SU-DHL-6 (cell line): ENCODE results near the gene LRRC43.

Experiments used
- H2AFZ ChIP-seq: fragments of 200-600 bp; sonication (generic); 2 replicates; pipeline ENCODE4 v1.6.1; 2014; ENCODE audit warnings: low read depth, mild to moderate bottlenecking, moderate library complexity, mixed read lengths, antibody characterized with exemption, low read length; ENCODE audit not compliant: severe bottlenecking
- H3F3A ChIP-seq: fragments of 200-600 bp; shearing (Covaris generic); 2 replicates; pipeline ENCODE4 v1.6.0; 2016; ENCODE audit warnings: antibody characterized with exemption, mild to moderate bottlenecking; ENCODE audit not compliant: insufficient read depth
- H3K27ac ChIP-seq: fragments of 200-600 bp; sonication (generic); 2 replicates; pipeline ENCODE4 v1.5.1; 2016; ENCODE audit warnings: low read depth, mild to moderate bottlenecking, low read length, moderate library complexity, mixed read lengths
- H3K27me3 ChIP-seq: fragments of 200-600 bp; sonication (generic), shearing (Covaris generic); 2 replicates; pipeline ENCODE4 v1.6.0; 2014; ENCODE audit warnings: mild to moderate bottlenecking, low read length
- H3K36me3 ChIP-seq: fragments of 200-600 bp; sonication (generic); 2 replicates; pipeline ENCODE4 v1.6.1; 2014; ENCODE audit warnings: mild to moderate bottlenecking, low read length, mixed read lengths
- H3K4me2 ChIP-seq: fragments of 300-600, 200-600 bp; shearing (Covaris generic), sonication (generic); 2 replicates; pipeline ENCODE4 v1.6.0; 2014; ENCODE audit warnings: low read length, low read depth, mild to moderate bottlenecking; ENCODE audit not compliant: poor library complexity, severe bottlenecking
- H3K4me3 ChIP-seq: fragments of 200-600 bp; sonication (generic); 2 replicates; pipeline ENCODE4 v1.5.1; 2014; ENCODE audit warnings: antibody characterized with exemption, low read length, mild to moderate bottlenecking, mixed read lengths; ENCODE audit not compliant: insufficient read depth, poor library complexity, severe bottlenecking
- H3K79me2 ChIP-seq: fragments of 200-600 bp; sonication (generic); 2 replicates; pipeline ENCODE4 v1.6.1; 2014; ENCODE audit warnings: mild to moderate bottlenecking, low read length, moderate library complexity; ENCODE audit not compliant: insufficient read depth
- H3K9ac ChIP-seq: fragments of 200-600 bp; sonication (generic); 2 replicates; pipeline ENCODE4 v1.7.0; 2014; ENCODE audit warnings: mild to moderate bottlenecking, low read length
- H3K9me2 ChIP-seq: fragments of 200-600 bp; sonication (generic); replicated peaks from 2 replicates; pipeline ENCODE4 v1.6.1; 2014; ENCODE audit warnings: low read length; ENCODE audit not compliant: insufficient read depth
- H3K9me3 ChIP-seq: fragments of 200-600 bp; sonication (generic); 2 replicates; pipeline ENCODE4 v1.6.1; 2014; ENCODE audit warnings: low read length, mixed read lengths; ENCODE audit not compliant: insufficient read depth
- H4K20me1 ChIP-seq: fragments of 200-600 bp; sonication (generic); 2 replicates; pipeline ENCODE4 v1.6.1; 2014; ENCODE audit warnings: low read depth, mild to moderate bottlenecking, antibody characterized with exemption, low read length, moderate library complexity, mixed read lengths
- CTCF ChIP-seq: fragments of 200-600 bp; sonication (generic); IDR thresholded peaks from one replicate; pipeline ENCODE4 v1.5.1; 2017; ENCODE audit warnings: antibody characterized with exemption, mild to moderate bottlenecking, low read length, moderate library complexity; ENCODE audit not compliant: insufficient read depth, poor library complexity, severe bottlenecking
- EZH2phosphoT487 ChIP-seq: fragments of 200-600 bp; sonication (generic), shearing (Covaris generic); conservative IDR thresholded peaks from 2 replicates; pipeline ENCODE4 v1.6.1; 2018; ENCODE audit warnings: mild to moderate bottlenecking, antibody characterized with exemption, low read length, moderate library complexity, mixed read lengths

Gene LRRC43

DNA sequence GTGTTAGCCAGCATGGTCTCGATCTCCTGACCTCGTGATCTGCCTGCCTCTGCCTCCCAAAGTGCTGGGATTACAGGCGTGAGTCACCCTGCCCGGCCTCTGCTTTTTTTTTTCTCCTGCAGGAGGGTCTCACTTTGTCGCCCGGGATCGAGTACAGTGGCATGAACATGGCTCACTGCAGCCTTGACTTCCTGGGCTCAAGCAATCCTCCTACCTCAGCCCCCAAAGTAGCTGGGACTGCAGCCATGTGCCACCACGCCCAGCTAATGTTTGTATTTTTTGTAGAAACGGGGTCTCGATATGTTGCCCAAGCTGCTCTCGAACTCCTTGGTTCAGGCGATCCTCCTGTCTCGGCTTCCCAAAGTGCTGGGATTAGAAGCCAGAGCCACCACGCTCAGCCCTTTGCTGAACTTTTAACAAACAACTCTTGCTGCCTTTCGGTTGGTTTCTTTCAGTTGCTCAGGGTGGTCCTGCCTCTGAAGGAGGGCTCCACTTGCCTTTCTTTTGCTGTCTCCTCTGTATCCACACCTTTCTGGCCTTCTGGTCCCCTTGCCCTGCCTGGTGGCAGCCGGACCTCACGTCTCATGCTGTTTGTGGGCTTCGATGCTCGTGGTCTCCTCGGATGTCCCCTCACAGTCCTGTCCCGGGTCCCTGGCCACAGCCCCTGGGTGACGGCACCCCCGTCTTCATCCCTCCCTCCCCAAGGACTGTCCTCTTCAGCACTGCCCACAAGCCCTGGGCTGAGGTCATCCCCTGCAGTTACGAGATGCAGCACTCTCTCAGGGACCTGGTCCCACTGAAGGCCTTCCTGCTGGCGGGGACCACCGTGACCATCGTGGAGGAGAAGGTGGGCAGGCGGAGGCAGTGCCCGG, 16.8 kb downstream of the LRRC43 start:
- Histone ChIP-seq H3K9ac (no peak overlapping the region), H3K4me2 (no peak overlapping the region), H3K9me3 (no peaks in the 10 kb centered on the region), H4K20me1 (no peaks in the 10 kb centered on the region), H3K27ac (no peak overlapping the region), H3K36me3 (no peaks in the 10 kb centered on the region), H3K27me3 (no peaks in the 10 kb centered on the region), H3F3A (no peaks in the 10 kb centered on the region; the same call in 1 of the 2 replicates), H3K4me3 (no peak overlapping the region), H3K9me2 (no peaks in the 10 kb centered on the region), H3K79me2 (no peaks in the 10 kb centered on the region), H2AFZ (no peak overlapping the region)
- TF ChIP-seq CTCF (no peak), EZH2phosphoT487 (no peak)

DNA sequence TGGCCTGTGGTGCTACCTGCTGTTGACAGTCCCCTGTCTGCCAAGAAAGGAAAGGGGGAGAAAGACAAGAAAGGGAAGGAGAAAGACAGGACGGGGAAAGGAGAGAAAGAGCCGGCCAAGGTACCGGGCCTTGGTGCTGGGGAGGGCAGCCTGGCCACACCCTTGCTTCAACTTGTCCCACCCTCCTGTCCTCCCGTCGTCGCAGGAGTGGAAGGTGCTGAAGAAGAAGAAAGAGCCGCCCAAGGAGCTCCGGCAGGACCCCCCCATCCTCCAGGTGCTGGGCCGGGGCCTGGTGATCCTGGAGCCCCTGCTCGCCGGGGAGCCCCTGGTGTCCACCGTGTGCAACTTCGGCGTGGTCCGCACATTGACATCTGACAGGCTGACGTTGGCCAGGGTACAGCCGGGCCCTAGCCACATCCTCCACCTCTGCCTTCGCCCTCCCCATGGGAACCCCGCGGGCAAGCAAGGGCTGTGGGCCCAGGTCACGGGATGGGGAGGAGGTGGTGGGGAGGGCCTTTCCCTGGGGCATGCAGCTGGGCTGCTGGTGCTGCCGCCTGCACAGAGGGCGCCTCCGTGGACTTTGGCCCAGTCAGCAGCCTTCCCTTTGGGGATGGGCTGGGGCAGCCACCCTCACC, 17.7 kb downstream of the LRRC43 start:
- H3K79me2 ChIP-seq, result no peaks in the 10 kb centered on the region
- no peaks in the 10 kb centered on the region for H3K27me3 ChIP-seq
- H3K9me2 ChIP-seq, result no peaks in the 10 kb centered on the region
- no peak overlapping the region for H3K9ac ChIP-seq
- no peak overlapping the region for H3K4me3 ChIP-seq
- no peak overlapping the region for H3K27ac ChIP-seq
- no peak for TF ChIP-seq CTCF
- TF ChIP-seq EZH2phosphoT487, result no peak
- H3K36me3 ChIP-seq, result no peaks in the 10 kb centered on the region
- no peaks in the 10 kb centered on the region for H3K9me3 ChIP-seq
- H4K20me1 ChIP-seq, result no peaks in the 10 kb centered on the region
- no peak overlapping the region for H2AFZ ChIP-seq
- no peak overlapping the region for H3K4me2 ChIP-seq
- no peaks in the 10 kb centered on the region; the same call in 1 of the 2 replicates for H3F3A ChIP-seq

- H3K9me2 ChIP-seq, result no peaks in the 10 kb centered on the region
- H2AFZ ChIP-seq, result no peak overlapping the region
- H3K27me3 ChIP-seq, result no peaks in the 10 kb centered on the region
- no peaks in the 10 kb centered on the region; the same call in 1 of the 2 replicates for H3F3A ChIP-seq
- no peak overlapping the region for H3K9ac ChIP-seq
- H3K4me3 ChIP-seq, result no peak overlapping the region
- TF ChIP-seq EZH2phosphoT487, result no peak
- no peak for TF ChIP-seq CTCF
- no peaks in the 10 kb centered on the region for H4K20me1 ChIP-seq
- no peaks in the 10 kb centered on the region for H3K79me2 ChIP-seq
- H3K4me2 ChIP-seq, result no peak overlapping the region
- H3K36me3 ChIP-seq, result no peaks in the 10 kb centered on the region
- no peaks in the 10 kb centered on the region for H3K9me3 ChIP-seq
- no peak overlapping the region for H3K27ac ChIP-seq
Observed at GRCh38 chr12:122201381-122201780, 18.5 kb downstream of the LRRC43 start.
